ENCODE results near the gene RWDD1. TPM values are rescaled to one million over a fixed set of nuclear protein-coding genes. Genes with fewer than 3 reads are reported as not detected.

The RWDD1 gene
- total and polyA plus RNA-seq, 2 donors (not counting 1 experiment from before 2014, with no cell fraction given): 18.0 to 22.4 TPM

Other genes starting within 250 kb of the RWDD1 start
- gene DSE, start 200.6 kb upstream of the RWDD1 start, total RNA-seq: 8.6 and 12.0 TPM in 2 replicates
- gene DSE, start 200.6 kb upstream of the RWDD1 start, polyA plus RNA-seq: 8.3 and 14.0 TPM in 2 replicates
- gene CALHM6, start 110.1 kb upstream of the RWDD1 start, total RNA-seq: 29.6 and 30.6 TPM in 2 replicates
- gene CALHM6, start 110.1 kb upstream of the RWDD1 start, polyA plus RNA-seq: 63.8 and 68.4 TPM in 2 replicates
- gene CALHM5, start 59.9 kb upstream of the RWDD1 start, total RNA-seq: not detected in 2 replicates
- gene CALHM5, start 59.9 kb upstream of the RWDD1 start, polyA plus RNA-seq: not detected in 2 replicates
- not detected in 2 replicates for gene TRAPPC3L, start 25.8 kb upstream of the RWDD1 start, total RNA-seq
- not detected in 2 replicates for gene TRAPPC3L, start 25.8 kb upstream of the RWDD1 start, polyA plus RNA-seq
- not detected in 2 replicates for gene CALHM4, start 17.8 kb upstream of the RWDD1 start, total RNA-seq
- not detected in 2 replicates for gene CALHM4, start 17.8 kb upstream of the RWDD1 start, polyA plus RNA-seq
- gene RSPH4A, start 45.0 kb downstream of the RWDD1 start, total RNA-seq: 0.69 and 0.83 TPM in 2 replicates
- 0.25 and 0.43 TPM in 2 replicates for gene RSPH4A, start 45.0 kb downstream of the RWDD1 start, polyA plus RNA-seq
- gene ZUP1, start 97.3 kb downstream of the RWDD1 start, total RNA-seq: 17.1 and 18.4 TPM in 2 replicates
- gene ZUP1, start 97.3 kb downstream of the RWDD1 start, polyA plus RNA-seq: 6.4 and 12.0 TPM in 2 replicates
- 41.7 and 42.9 TPM in 2 replicates for gene KPNA5, start 109.7 kb downstream of the RWDD1 start, total RNA-seq
- 6.9 and 11.5 TPM in 2 replicates for gene KPNA5, start 109.7 kb downstream of the RWDD1 start, polyA plus RNA-seq
- not detected in 2 replicates for gene FAM162B, start 194.2 kb downstream of the RWDD1 start, total RNA-seq
- gene FAM162B, start 194.2 kb downstream of the RWDD1 start, polyA plus RNA-seq: not detected in 2 replicates